Endometrial microvascular endothelial cells (primary cell): Measurements from ENCODE around the gene IER5L. TPM values are rescaled to one million over a fixed set of nuclear protein-coding genes. Genes with fewer than 3 reads are reported as not detected.
"Not testable (repeated sequence)": the region's sequence is repeated elsewhere in the genome, so short reads cannot be mapped to it uniquely, and the experiment has no call there.

ENCODE experiments used
- in situ Hi-C: cut with HindIII; loops from 2 replicates; pipeline ENCODE4 v1.10.0; 2017; ENCODE audit warnings: low sequenced_read_pairs, low pct_unique_long_range_greater_than_20kb; ENCODE audit errors: inconsistent ontology term
- total RNA-seq: library from RNA; depleted of rRNA; stranded (reverse); fragments of >200 nt; gene quantifications from one replicate; pipeline ENCODE4 v1.2.3, GENCODE V29; 2015; ENCODE audit errors: inconsistent ontology term

The IER5L gene
- total RNA-seq, 1 donor from 2014 or later, result 18.1 TPM

DNA sequence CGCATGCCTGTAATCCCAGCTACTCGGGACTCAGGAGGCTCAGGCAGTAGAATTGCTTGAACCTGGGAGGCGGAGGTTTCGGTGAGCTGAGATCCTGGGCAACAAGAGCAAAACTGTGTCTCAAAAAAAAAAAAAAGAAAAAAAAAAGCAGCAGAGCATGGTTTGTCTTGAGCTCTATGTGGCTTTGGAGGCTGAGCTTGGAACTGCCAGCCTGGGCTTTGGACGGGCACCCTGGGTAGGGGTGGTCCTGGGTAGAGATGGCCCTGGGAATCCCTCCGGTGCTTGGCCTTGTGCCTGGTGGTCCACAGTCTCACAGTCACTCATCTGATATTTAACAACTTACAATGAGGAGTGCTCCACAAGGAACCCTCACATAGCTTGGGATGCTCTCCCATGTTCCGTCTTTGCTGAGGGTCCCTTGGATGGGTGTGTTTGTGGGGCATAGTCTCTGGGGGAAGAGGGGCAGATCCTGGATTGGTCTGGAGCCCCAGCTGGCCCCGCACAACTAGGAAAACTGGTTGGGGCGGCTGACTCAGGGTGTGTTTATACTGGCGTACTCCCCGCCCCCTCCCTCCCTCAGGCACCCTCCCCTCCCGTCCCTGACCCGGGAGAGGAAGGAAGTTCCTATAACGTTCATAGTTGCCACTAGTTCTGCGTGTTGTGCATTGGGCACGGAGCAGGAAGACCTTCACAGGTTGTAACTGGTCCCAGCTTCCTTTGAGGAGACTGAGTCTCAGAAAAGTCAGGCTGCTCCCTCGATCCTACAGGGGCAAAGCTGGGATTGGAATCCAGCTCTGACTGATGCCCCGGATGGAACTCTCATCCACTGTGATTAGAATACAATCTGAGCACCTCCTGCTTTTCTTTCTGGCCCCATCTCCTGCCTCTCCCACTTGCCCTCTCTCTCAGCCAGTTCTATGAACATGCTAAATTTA is 11.2 kb downstream of the IER5L start:
- in situ Hi-C loops, result no loop called here

DNA sequence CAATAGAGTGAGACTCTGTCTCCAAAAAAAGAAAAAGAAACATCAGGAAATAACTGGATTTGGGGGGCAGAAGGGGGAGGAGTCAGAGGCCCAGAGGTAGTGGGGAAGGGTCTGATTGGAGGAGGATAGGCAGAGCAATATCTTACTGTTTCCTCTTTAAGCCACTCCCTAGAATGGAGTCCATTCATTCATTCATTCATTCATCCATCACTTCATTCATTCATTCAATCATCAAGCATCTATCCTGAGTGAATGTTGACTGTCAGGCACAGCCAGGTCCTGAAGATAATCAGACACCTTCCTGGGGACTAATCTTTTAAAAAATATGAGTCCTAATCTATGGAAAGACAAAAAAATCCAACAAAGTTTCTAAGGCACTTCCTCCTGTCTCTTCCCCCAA is 12.9 kb downstream of the IER5L start:
- in situ Hi-C loops, result no loop called here

DNA sequence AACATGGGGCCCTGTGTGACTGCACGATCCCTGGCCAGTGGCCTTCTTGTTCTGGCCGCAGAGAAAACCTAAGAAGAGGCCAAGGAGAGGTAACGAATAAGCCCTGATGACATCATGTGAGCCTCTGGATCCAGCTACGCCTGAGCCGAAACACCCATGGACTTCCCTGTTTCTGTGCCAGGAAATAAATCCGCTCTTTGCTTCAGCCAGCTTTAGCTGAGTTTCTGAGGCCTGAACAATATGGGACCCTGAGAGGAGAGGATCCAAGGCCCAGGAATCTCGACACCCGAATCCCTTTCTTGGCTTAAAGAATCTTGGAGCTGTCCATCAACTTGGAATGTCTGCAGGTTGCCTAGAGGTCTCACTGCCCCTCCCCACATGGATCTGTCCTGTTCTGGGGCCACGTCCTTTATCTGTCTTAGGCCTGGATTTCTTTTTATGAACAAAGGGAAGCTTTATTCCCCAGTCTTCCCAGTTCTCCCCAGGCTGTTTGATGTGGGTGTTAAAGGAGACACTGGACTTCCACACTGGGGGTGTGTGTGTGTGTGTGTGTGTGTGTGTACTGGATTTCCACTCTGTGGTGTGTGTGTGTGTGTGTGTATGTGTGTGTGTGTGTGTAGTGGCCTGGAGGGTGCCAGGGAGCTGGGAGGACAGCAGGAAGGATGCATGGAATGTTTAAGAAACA is 13.7 kb downstream of the IER5L start:
- in situ Hi-C loops, result no loop called here

DNA sequence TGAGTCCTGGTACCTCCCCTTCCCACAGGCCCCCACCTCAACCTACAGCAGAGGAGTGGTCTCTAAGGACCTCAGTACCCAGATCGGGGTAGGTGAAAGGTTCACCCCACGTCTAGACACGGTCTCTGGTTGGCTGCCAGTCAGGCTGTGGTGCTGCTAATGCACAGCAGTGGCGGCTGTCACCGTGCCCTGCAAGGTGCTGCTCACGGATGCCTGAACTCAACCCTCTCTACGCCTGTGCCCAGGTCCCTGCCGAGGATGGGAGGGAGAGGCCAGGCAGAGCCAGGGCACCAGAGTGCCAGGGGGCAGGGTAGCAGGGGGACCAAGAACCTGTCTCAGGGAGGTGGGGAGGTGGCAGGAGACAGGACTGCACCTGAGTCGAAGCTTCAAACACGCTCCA is 14.3 kb downstream of the IER5L start:
- in situ Hi-C loops, result no loop called here

DNA sequence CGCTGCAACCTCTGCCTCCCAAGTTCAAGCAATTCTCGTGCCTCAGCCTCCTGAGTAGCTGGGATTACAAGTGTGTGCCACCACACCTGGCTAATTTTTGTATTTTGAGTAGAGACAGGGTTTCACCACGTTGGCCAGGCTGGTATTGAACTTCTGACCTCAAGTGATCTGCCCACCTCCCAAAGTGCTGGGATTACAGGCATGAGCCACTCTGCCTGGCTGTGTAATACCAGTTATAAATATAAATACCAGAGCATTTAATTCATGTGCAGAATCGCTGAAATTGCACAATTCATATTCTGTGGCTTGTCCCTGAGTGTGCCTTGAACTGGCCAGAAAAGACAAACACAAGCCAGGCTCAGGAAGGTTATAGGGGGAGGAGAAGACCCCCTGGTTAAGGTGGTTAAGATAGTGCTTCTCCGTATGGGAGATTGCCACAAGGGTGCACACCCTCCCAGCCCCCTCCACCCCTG is 14.8 kb downstream of the IER5L start:
- in situ Hi-C loops, result not testable (repeated sequence)

DNA sequence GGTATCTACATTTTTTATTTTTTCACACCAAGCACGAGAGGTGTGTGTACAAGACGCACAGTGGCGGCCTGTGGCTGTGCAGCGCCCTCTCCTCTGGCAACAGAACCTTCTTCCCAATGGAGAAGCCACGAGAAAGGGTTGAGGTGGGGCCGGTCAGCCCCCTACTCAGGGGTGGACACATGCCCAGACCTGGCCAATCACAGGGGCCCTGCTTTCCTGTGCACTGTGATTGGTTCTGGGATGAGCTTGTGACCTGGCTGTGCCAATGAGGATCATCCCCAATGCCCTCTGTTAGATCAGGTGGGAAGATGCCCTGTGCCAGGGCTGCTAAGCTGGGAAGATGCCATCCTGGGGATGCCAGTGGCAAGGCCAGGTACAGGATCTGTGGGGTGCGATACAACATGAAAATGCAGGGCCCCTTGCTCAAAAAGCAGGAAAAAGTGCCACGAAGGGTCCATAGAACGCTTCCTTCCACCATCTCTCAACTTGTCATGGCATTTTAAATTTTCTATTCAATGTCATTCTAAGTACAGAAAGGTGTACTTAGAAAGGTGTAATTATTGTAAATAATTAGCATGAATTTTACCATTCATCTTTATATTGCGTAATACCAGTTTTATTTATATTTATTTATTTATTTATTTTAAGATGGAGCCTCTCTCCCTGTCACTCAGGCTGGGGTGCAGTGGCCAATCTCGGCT is 15.4 kb downstream of the IER5L start:
- in situ Hi-C loops, result no loop called here

DNA sequence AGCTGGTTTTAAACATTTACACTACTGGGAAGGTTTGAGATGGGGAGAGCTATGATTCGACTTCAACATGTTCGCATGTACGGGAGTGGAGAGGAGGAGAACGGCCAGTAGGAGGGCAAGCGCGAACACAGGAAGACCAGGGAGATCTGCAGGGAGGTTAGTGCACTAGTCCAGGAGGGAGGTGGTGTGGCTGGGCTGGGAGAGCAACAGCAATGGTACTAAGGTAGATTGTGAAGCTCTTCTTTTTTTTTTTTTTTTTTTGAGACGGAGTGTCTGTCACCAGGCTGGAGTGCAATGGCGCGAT is 16.6 kb downstream of the IER5L start:
- in situ Hi-C loops, result no loop called here

DNA sequence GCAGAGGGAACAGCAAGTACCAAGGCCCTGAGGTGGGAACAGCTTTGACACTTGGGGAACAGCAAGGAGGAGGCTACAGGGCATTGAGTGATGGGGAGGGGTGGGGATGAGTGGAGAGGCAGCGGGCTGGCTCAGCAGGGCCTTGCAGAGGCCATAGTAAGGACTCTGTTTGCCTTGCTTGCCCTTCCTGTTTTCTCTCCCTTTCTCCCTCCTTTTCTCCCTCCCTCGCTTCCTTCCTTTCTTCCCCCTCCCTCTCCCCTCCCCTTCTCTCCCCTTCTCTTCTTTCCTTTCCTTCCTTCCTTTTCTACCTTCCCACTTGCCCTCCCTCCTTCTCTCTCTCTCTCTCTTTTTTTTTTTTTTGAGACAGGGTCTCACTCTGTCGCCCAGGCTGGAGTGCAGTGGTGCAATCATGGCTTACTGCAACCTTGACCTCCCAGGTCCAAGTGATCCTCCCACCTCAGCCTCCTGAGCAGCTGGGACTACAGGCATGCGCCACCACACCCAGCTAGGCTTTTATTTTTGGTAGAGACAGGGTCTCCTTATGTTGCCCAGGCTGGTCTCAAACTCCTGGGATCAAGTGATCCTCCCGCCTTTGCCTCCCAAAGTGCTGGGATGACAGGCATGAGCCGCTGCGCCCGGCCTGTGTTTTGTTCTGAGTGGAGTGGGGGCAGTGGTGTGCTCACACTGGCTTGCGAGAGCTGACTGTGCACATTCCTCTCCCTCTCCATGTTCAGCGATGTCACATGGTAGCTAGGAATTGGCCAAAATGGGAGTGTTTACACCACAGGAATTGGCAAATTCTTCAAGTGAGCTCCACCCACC is 17.1 kb downstream of the IER5L start:
- in situ Hi-C loops, result no loop called here

DNA sequence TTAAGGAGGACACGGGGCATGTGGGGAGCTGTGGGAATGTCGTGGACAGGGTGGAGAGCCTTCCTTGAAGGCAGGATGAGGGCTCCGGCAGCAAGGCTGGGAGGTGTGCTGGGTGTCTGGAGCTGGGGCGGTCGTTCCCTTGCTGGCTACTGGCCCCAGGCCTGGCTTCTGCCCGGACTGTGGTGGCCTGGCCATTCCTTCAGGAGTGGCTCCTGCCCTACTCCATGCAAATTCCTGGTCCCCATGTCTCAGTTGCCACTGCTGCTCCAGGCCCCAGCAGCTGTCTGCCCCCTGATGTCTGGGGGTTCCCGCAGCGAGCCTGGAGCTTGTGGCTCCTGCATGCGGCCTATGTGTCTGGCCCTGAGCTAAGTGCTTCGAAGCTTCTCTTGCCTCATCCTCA is 21.9 kb downstream of the IER5L start:
- in situ Hi-C loops, result no loop called here

DNA sequence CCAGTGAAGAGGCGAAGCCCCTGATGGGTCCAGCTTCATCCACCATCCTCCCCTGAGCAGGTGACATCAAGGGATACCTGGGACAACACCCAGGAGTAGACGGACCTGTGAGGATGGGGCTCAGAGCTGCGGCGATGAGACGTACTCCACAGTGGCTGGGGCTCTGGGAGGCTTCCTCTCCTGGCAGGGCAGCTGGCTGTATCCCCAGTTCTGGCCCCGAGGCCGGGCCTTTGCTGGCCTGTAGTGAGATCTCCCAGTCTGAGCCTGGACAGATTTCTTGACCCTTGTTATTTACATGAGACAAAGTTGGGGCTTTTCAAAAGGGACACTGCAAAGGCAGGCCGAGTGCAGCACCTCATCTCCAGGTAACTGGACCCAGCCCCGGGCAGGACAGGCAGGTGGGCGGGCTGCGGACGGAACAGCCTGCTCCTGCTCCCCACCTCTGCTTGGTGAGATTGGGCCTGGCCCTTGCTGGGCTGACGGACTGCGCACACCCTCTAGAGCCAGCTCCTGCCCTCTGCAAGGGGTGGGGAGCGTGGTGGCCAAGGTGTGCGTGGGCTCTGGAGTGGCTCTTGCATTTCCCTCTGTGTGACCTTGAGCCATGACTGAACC is 23.1 kb downstream of the IER5L start:
- in situ Hi-C loops, result no loop called here

DNA sequence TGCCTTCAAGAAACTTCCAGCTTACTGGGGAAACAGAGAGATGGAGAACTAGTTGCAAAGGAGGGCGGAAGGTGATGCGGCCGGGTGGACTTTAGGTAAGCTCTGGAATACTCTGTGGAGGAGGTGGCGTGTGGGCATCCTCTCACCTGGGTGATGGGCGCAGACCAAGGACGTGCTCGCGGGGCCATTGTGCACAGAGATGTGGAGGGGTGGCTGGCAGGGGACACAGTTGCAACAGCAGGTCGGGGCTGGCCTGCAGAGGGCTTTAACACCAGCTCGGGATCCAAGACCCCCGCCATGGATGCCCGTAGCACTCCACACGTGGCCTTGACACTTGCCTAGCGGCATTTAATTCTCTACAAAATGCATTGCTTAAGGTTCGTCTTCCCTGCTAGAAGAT is 26.6 kb downstream of the IER5L start:
- in situ Hi-C loops, result no loop called here

DNA sequence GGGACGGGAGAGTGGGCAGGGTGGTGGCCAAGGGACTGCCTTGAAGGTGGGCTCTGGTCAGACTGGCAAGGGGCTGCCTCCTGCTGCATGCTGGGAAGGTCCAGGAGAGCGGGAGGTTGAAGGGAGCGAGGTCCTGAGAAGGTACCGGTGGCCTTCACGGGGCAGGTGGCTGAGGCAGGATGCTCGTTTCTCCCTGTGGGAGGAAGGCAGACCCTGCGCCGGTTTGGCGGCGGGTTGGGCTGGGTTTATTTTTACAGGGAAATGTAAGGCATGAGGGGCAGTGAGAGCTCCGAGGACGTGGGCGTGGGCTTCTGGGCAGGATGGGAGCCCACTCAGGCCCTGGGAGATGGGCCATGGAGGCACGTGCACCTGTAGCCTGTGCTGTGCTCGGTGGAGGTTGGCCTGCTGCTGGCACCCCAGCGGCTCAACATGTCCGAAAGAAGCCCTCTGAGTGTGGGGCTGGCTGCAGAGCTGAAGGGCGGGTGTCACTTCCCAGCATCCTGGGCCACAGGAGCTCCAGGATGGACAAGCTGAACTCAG is 27.3 kb downstream of the IER5L start:
- in situ Hi-C loops, result no loop called here

DNA sequence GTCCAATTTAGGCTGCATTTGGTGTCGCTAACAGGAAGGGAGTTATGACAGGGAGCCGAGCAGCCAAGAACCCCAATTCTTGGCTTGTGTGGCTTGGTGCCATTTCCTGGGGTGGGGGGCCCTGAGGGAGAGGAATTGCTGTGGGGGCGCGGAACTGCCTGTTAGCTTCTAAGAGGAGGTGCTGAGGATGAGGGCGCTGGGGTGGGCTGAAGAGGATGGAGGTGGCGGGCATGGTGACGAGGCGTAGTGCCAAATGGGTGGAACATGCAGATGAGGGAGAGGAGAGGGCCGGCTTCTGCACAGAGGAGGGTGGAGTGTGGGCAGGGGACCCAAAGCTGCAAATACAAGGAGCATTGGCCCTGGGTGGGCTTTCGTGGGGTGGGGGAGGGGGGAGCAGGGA is 27.9 kb downstream of the IER5L start:
- in situ Hi-C loops, result no loop called here

DNA sequence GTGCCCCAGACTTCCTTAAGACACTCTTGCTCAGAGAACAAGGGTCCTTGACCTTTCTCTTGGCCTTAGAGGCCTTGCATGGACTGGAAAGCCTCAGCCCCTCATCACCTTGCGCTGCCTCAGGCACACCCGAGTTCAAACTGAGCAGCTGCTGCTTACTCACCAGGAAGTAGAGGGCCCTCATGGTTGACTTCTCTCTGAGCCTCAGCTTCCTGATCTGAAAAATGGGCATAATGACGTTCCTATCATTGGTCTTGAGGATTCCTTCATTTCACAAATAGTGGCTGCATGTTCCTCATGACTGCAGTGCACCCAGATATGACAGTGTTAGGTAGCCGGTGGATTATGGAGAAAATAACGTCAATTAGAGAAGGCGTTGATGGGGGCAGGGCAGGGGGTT is 28.6 kb downstream of the IER5L start:
- in situ Hi-C loops, result no loop called here

DNA sequence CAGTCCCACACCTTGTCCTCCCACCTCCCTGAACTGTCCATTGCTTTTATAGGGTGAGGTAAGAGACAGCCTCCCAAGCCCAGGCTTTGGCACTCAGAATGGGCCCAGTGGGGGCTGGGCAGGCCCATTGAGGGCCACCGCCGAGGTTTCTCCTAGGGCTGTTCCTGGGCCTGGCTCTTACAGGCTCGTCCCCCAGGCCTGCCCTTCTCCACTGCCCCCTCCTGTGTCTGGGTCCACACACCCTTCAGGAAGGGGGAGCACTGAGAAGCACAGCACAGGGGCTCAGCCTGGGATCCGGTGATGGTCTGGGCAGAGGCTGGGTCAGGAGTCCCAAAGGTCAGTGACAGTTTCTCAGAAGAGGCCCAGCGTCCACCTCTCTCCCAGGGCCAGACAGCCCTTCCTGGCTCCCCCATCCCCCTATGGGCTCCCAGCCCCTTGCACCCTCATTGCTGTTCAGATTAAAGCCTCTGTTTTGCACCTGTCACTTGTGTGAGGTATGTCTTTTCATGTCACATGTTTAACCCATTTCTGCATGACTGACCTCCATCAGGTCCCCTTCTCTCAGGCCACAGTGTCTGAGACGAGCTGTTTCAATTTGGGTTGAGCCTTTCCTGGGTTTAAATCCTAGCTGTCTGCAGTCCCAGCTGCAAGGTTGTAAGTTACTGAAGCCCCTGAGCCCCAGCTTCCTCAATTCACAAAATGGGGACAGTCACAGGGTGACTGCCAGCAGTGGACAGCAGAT is 29.4 kb downstream of the IER5L start:
- in situ Hi-C loops, result no loop called here

DNA sequence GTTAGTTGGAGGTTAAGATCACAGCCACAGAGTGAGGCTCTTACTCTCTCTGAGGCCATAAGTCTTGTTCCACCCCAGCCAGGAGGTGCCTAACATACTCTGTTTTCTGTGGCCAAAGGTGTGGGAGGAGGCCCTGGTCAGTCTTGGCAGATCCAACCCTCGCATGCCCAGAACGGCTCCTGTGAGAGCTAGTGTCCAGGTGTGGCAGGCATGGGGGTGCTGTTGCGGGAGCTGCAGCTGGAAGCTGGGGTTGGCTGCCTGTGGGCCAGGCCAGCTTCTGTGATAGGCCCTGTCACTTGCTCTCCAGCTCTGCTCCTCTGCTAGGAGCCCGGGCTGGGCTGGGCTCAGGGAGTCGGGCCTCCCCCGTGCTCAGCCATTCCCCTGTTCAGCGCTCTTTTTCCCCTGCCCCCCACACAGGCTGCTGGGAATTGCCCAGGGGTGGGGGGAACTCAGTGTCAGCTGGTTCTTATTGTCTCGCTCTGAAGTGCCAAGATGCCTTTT is 31.6 kb downstream of the IER5L start:
- in situ Hi-C loops, result no loop called here

DNA sequence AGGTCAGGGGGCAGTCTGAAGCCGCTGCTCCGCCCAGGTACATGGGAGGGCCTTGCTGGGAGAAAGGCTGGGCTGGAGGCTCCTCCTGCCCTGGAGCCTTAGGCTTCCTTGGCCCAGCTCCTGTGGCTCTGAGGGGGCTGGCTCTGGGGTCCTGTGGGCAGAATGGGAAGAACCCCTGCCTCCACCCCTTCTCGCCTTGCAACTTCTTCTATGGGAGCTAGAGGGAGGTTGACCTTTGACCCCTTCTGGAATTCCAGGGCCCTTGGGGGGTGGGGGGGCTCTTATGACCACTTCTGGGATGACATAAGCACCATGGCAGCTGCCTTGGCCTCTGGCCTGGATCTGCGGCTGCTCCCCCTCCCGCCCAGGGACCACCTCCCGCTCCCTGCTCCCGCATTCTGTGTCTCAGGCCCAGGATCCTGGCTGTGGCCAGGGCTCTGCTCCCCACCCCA is 32.2 kb downstream of the IER5L start:
- in situ Hi-C loops, result no loop called here
